Measurements from ENCODE around the gene PPP6C.

GRCh38 chr9:125238915-125239446 is 49.4 kb upstream of the PPP6C start:
- no peak for TF ChIP-seq SUZ12 (IDR thresholded peaks at IDR 0.05)
- no peak for TF ChIP-seq FOXK2 (IDR thresholded peaks at IDR 0.05)
- no peak for TF ChIP-seq ZNF384 (IDR thresholded peaks at IDR 0.05)
- no peak for TF ChIP-seq BHLHE40 (IDR thresholded peaks at IDR 0.05; ENCODE audit: borderline replicate concordance)
- no peak for TF ChIP-seq SP1 (IDR thresholded peaks at IDR 0.05)
- no peak for TF ChIP-seq FOXM1 (IDR thresholded peaks at IDR 0.05; ENCODE audit: borderline replicate concordance)
- no peak for TF ChIP-seq L3MBTL2 (conservative IDR thresholded peaks at IDR 0.05)
- no peak for TF ChIP-seq CTBP1 (IDR thresholded peaks at IDR 0.05; ENCODE audit: borderline replicate concordance)
- TF ChIP-seq FOXA1 (IDR thresholded peaks at IDR 0.05): no peak
- TF ChIP-seq HDGF (IDR thresholded peaks at IDR 0.05; ENCODE audit: borderline replicate concordance): no peak
- TF ChIP-seq TARDBP (IDR thresholded peaks at IDR 0.05): no peak
- no peak for TF ChIP-seq ARNT (IDR thresholded peaks at IDR 0.05)

All from HEK293T (cell line).